Karpas-422 (cell line): ENCODE results near the gene RAB31. TPM values are rescaled to one million over a fixed set of nuclear protein-coding genes. Genes with fewer than 3 reads are reported as not detected.
"Not testable (repeated sequence)": the region's sequence is repeated elsewhere in the genome, so short reads cannot be mapped to it uniquely, and the experiment has no call there.

Experiments
- DNase-seq: peaks from one replicate; pipeline ENCODE4 v3.0.0-alpha.2; 2015
- H2AFZ ChIP-seq: fragments of 200-600 bp; sonication (generic); 2 replicates; pipeline ENCODE4 v1.6.1; 2014; ENCODE audit warnings: antibody characterized with exemption, low read length, mixed read lengths
- H3K27ac ChIP-seq: fragments of 200-600 bp; sonication (generic); 2 replicates; pipeline ENCODE4 v1.5.1; 2014; ENCODE audit warnings: mild to moderate bottlenecking, low read length, moderate library complexity
- H3K27me3 ChIP-seq: fragments of 200-600 bp; sonication (generic); 2 replicates; pipeline ENCODE4 v1.6.1; 2014; ENCODE audit warnings: low read length, mixed read lengths
- H3K36me3 ChIP-seq: fragments of 200-600 bp; sonication (generic); 2 replicates; pipeline ENCODE4 v1.6.1; 2014; ENCODE audit warnings: low read length, mixed read lengths; ENCODE audit not compliant: insufficient read depth
- H3K4me1 ChIP-seq: fragments of 200-600 bp; sonication (generic); 2 replicates; pipeline ENCODE4 v1.6.1; 2014; ENCODE audit warnings: mild to moderate bottlenecking, low read length, mixed read lengths
- H3K4me2 ChIP-seq: fragments of 200-600 bp; sonication (generic); 2 replicates; pipeline ENCODE4 v1.6.1; 2014; ENCODE audit warnings: low read length, low read depth, mild to moderate bottlenecking; ENCODE audit not compliant: poor library complexity, severe bottlenecking
- H3K4me3 ChIP-seq: fragments of 200-600 bp; sonication (generic); 2 replicates; pipeline ENCODE4 v1.5.1; 2014; ENCODE audit warnings: mild to moderate bottlenecking, antibody characterized with exemption, low read length, mixed read lengths
- H3K79me2 ChIP-seq: fragments of 200-600 bp; sonication (generic); 2 replicates; pipeline ENCODE4 v1.6.1; 2014; ENCODE audit warnings: mild to moderate bottlenecking, low read length, mixed read lengths
- H3K9ac ChIP-seq: fragments of 200-600 bp; sonication (generic); 2 replicates; pipeline ENCODE4 v1.6.0; 2014; ENCODE audit warnings: low read length
- H3K9me2 ChIP-seq: fragments of 200-600 bp; sonication (generic), shearing (Covaris generic); replicated peaks from 2 replicates; pipeline ENCODE4 v1.6.0; 2014; ENCODE audit warnings: mild to moderate bottlenecking, low read length, moderate library complexity; ENCODE audit not compliant: insufficient read depth
- H3K9me3 ChIP-seq: fragments of 300-700, 200-600 bp; sonication (generic); 2 replicates; pipeline ENCODE4 v1.6.1; 2014; ENCODE audit warnings: low read length, mixed read lengths
- H4K20me1 ChIP-seq: fragments of 200-600 bp; sonication (generic); 2 replicates; pipeline ENCODE4 v1.6.1; 2014; ENCODE audit warnings: mild to moderate bottlenecking, antibody characterized with exemption, low read length, low read depth; ENCODE audit not compliant: insufficient read depth
- total RNA-seq: library from RNA; depleted of rRNA; stranded (reverse); fragments of >200 nt; shearing (Covaris generic); gene quantifications from 2 replicates; pipeline ENCODE4 v1.2.3, GENCODE V29; 2014; ENCODE audit warnings: low replicate concordance

RAB31 gene
- total RNA-seq, 1 experiment from 2014 or later: not detected

DNA sequence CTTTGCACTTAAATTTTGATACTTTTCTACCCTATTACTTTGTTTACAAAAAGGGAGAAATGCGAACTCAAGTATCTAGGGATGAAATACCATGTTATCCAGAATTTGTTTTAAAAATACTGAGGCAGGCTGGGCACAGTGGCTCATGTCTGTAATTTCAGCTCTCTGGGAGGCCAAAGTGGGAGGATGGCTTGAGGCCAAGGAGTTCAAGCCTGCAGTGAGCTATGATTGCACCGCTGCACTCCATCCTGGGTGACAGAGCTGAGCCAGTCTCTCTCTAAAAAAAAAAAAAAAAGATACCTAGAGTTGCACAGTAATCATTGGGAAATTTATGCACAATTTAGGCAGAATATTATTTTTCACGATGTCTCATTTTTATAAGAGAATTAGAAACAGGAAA, 193.3 kb downstream of the RAB31 start:
- Histone ChIP-seq H2AFZ (no peak overlapping the region), H3K79me2 (no peaks in the 10 kb centered on the region), H3K27ac (no peak overlapping the region), H3K9me3 (no peaks in the 10 kb centered on the region), H3K4me2 (no peak overlapping the region), H4K20me1 (no peaks in the 10 kb centered on the region), H3K36me3 (no peaks in the 10 kb centered on the region), H3K4me3 (no peak overlapping the region), H3K4me1 (no peaks in the 10 kb centered on the region), H3K9ac (no peak overlapping the region), H3K27me3 (no peaks in the 10 kb centered on the region), H3K9me2 (no peaks in the 10 kb centered on the region)
- DNase-seq: no peak

DNA sequence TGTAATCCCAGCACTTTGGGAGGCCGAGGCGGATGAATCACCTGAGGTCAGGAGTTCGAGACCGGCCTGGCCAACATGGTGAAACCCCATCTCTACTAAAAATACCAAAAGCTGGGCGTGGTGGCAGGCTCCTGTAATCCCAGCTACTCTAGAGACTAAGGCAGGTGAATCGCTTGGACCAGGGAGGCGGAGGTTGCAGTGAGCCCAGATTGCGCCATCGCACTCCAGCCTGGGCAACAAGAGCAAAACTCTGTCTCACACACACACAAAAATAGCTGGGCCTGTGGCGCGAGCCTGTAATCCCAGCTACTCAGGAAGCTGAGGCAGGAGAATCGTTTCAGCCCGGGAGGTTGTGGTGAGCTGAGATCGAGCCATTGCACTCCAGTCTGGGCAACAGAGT, 194.2 kb downstream of the RAB31 start:
- H3K9ac ChIP-seq, H4K20me1 ChIP-seq, H3K9me2 ChIP-seq, H3K27me3 ChIP-seq, H3K4me1 ChIP-seq, DNase-seq, H3K36me3 ChIP-seq, H3K9me3 ChIP-seq, H3K4me3 ChIP-seq, H3K27ac ChIP-seq, H3K79me2 ChIP-seq, H3K4me2 ChIP-seq, H2AFZ ChIP-seq: not testable (repeated sequence)

DNA sequence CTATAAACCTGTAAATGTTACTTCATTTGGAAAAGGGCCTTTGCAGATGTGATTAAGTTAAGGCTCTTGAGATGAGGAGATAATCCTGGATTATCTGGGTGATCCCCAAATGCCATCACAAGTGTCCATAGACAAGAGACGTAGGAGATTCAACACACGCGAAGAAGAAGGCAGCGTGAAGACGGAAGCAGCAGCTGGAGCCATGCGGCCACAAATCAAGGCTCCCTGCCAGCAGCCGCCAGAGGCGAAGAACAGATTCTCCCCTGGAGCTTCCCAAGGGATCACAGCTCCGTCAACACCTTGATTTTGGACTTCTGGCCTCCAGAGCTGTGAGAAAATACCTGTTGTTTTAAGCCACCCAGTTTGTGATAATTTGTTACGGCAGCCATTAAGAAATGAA, 194.7 kb downstream of the RAB31 start:
- H3K79me2 ChIP-seq: no peaks in the 10 kb centered on the region
- no peak overlapping the region for H2AFZ ChIP-seq
- H3K9me2 ChIP-seq: no peaks in the 10 kb centered on the region
- no peak overlapping the region for H3K4me2 ChIP-seq
- no peaks in the 10 kb centered on the region for H3K9me3 ChIP-seq
- no peaks in the 10 kb centered on the region for H3K27me3 ChIP-seq
- H3K4me3 ChIP-seq: no peak overlapping the region
- H4K20me1 ChIP-seq: no peaks in the 10 kb centered on the region
- H3K4me1 ChIP-seq: no peaks in the 10 kb centered on the region
- H3K9ac ChIP-seq: no peak overlapping the region
- no peak overlapping the region for H3K27ac ChIP-seq
- no peak for DNase-seq
- no peaks in the 10 kb centered on the region for H3K36me3 ChIP-seq

DNA sequence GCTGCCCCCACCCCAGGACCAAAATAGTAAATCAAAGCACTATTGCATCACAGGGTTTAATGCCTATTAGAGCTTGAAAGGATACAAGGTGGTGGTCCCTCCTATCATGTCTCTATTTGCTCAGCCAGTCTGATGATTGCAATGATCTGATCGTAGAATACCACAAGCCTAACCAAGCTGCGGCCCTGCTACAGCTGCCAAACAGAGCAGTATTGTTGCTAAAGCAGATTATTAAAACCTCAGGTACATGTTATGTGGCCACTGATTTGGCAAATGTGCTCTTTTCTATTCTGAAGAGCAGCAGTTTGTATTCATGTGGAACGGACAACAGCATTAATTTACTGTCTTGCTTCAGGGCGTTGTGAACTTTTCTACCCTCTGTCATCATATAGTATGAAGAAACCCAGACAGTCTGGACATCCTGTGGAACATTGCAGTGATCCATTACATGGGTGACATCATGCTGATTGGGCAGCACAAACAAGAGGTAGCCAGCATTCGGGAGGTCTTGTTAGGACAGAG, 197.4 kb downstream of the RAB31 start:
- no peak overlapping the region for H3K9ac ChIP-seq

DNA sequence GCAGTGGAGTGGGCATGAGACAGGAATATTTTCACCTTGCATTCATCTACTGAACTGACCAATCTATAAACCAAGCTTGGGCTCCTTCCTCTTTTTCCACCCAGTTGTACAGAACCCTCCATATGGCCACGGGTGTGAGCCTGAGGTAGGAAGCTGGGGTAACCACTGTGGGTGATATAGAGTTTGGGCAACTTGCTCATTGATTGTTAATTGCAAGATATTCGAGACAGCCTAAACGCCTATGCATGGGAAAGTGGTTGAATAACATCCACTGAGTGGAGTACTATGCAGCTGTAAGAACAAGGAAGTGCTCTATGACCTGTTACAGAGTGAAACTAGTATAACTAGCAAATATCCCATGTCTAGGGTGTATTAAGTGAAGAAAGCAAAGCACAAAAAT, 198.4 kb downstream of the RAB31 start:
- Histone ChIP-seq H3K36me3 (no peaks in the 10 kb centered on the region), H3K4me1 (no peaks in the 10 kb centered on the region), H3K9me2 (no peaks in the 10 kb centered on the region), H3K79me2 (no peaks in the 10 kb centered on the region), H4K20me1 (no peaks in the 10 kb centered on the region), H2AFZ (no peak overlapping the region), H3K27me3 (no peaks in the 10 kb centered on the region), H3K4me2 (no peak overlapping the region), H3K27ac (no peak overlapping the region), H3K9me3 (no peaks in the 10 kb centered on the region), H3K9ac (no peak overlapping the region), H3K4me3 (no peak overlapping the region)
- no peak for DNase-seq

More for the DNA sequence above, 197.4 kb downstream of the RAB31 start:
- Histone ChIP-seq H3K4me1 (no peaks in the 10 kb centered on the region), H3K4me2 (no peak overlapping the region), H2AFZ (no peak overlapping the region), H3K27ac (no peak overlapping the region), H4K20me1 (no peaks in the 10 kb centered on the region), H3K4me3 (no peak overlapping the region), H3K9me3 (no peaks in the 10 kb centered on the region), H3K27me3 (no peaks in the 10 kb centered on the region), H3K79me2 (no peaks in the 10 kb centered on the region), H3K36me3 (no peaks in the 10 kb centered on the region), H3K9me2 (no peaks in the 10 kb centered on the region)
- DNase-seq: no peak

DNA sequence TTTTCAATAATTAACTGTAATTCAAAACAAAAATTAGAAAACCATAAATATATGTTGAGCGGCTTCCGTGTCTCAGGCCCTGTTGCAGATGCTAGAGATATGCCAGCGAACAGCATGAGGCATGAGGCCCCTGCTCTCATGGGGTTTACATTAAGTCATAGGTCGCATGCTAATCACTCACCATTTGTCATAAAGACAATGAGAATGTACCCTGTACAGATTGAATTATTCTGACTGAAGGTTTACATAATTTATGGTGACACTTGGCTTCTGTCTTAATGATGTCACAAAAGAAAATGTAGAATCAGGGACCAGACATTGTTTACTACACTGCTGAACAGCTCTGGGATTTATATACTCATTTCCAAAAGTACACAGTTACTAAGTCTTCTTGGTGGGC, 199.8 kb downstream of the RAB31 start:
- H3K4me3 ChIP-seq: no peak overlapping the region

DNA sequence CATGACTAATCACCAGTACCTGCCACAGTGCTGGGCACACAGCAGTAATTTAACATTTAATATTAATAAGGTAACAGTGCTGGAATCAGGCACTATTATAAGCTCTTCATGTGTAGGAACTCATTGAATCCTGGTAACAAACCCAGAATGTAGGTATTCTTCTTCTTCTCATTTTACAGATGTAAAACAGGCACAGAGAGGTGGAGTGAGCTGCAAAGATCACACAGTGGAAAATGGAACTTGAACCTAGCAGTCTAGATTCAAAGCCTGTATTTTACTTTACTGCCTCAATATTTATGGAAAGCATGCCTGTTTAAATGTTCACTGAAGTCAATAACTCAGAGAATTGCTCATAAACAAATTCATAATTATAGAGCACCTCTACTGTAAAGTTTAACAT, 202.0 kb downstream of the RAB31 start:
- H2AFZ ChIP-seq: no peak overlapping the region
- peaks cover 5% of the 10 kb centered on the region; the same call in 1 of the 2 replicates for H4K20me1 ChIP-seq
- H3K27ac ChIP-seq: no peak overlapping the region
- peaks cover 10% of the 10 kb centered on the region for H3K79me2 ChIP-seq
- H3K4me2 ChIP-seq: no peak overlapping the region
- no peak for DNase-seq
- H3K9ac ChIP-seq: no peak overlapping the region
- H3K36me3 ChIP-seq: no peaks in the 10 kb centered on the region
- no peak overlapping the region for H3K4me3 ChIP-seq
- peaks cover 2% of the 10 kb centered on the region; the same call in 1 of the 2 replicates for H3K9me3 ChIP-seq
- H3K27me3 ChIP-seq: no peaks in the 10 kb centered on the region
- peaks cover 5% of the 10 kb centered on the region for H3K4me1 ChIP-seq
- H3K9me2 ChIP-seq: no peaks in the 10 kb centered on the region

More for the DNA sequence above, 199.8 kb downstream of the RAB31 start:
- no peak for DNase-seq
- Histone ChIP-seq H4K20me1 (no peaks in the 10 kb centered on the region), H3K27me3 (no peaks in the 10 kb centered on the region), H3K9me2 (no peaks in the 10 kb centered on the region), H3K9ac (no peak overlapping the region), H3K36me3 (no peaks in the 10 kb centered on the region), H2AFZ (no peak overlapping the region), H3K79me2 (no peaks in the 10 kb centered on the region), H3K27ac (no peak overlapping the region), H3K4me2 (no peak overlapping the region), H3K4me1 (peaks cover under 1% of the 10 kb centered on the region), H3K9me3 (peaks cover 2% of the 10 kb centered on the region; the same call in 1 of the 2 replicates)

DNA sequence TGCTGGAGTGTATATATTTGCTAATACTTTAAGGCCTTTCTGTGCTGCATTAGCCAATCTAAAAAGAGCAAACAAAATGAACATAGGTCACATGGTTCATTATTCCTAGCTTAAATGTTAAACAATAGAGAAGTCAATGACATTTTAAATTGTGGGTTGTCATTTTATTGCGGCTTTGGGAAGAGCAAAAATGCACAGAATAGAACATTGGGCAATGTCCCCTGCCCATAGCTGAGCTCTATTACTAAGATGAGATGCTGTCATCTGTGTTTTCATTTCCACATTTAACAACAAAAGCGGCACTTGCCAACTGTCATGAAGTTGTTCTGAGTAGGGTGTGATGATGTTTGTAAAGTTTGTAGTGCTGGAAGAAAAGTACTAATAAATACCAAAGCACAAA, 202.6 kb downstream of the RAB31 start:
- no peak overlapping the region for H2AFZ ChIP-seq
- no peak overlapping the region for H3K9ac ChIP-seq
- no peaks in the 10 kb centered on the region for H3K9me2 ChIP-seq

More for the DNA sequence above, 202.6 kb downstream of the RAB31 start:
- Histone ChIP-seq H3K27me3 (no peaks in the 10 kb centered on the region), H3K9me3 (peaks cover 2% of the 10 kb centered on the region; the same call in 1 of the 2 replicates), H3K27ac (no peak overlapping the region), H4K20me1 (peaks cover 10% of the 10 kb centered on the region), H3K4me1 (peaks cover 8% of the 10 kb centered on the region), H3K36me3 (no peaks in the 10 kb centered on the region), H3K79me2 (peaks cover 16% of the 10 kb centered on the region), H3K4me2 (no peak overlapping the region), H3K4me3 (no peak overlapping the region)
- no peak for DNase-seq
